Measurements from ENCODE around the gene MGLL.

MGLL gene

DNA sequence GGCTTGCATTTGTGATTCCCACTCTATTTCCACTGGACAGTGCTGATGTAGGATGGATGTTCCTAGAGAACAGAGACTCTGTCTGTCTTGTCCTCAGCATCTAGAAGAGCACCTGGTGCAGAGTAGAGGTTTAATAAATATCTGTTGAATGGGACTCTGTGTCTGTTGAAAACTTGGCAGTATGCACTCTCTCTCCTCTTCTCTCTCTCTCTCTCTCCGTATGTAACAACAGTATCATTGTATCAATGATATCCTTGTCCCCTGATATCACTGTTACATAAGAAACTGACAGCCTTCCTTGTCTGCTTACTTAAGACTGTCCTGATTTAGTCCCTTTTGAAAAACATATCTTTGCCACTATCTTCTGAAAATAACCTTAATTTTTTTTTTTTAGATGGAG lies 24.3 kb upstream of the MGLL start:
- Mint-ChIP-seq H3K36me3 (ENCODE audit: low read depth) (no peaks in the 10 kb centered on the region), H3K9me3 (no peaks in the 10 kb centered on the region), H3K27me3 (ENCODE audit: low read depth) (peaks cover 18% of the 10 kb centered on the region), H3K4me3 (no peak overlapping the region), H3K4me1 (peaks cover 21% of the 10 kb centered on the region), H3K27ac (no peak overlapping the region)
- TF ChIP-seq, protein P1, sequence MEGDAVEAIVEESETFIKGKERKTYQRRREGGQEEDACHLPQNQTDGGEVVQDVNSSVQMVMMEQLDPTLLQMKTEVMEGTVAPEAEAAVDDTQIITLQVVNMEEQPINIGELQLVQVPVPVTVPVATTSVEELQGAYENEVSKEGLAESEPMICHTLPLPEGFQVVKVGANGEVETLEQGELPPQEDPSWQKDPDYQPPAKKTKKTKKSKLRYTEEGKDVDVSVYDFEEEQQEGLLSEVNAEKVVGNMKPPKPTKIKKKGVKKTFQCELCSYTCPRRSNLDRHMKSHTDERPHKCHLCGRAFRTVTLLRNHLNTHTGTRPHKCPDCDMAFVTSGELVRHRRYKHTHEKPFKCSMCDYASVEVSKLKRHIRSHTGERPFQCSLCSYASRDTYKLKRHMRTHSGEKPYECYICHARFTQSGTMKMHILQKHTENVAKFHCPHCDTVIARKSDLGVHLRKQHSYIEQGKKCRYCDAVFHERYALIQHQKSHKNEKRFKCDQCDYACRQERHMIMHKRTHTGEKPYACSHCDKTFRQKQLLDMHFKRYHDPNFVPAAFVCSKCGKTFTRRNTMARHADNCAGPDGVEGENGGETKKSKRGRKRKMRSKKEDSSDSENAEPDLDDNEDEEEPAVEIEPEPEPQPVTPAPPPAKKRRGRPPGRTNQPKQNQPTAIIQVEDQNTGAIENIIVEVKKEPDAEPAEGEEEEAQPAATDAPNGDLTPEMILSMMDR (IDR thresholded peaks at IDR 0.05; ENCODE audit: unreplicated experiment in 3 of 3), result no peak

DNA sequence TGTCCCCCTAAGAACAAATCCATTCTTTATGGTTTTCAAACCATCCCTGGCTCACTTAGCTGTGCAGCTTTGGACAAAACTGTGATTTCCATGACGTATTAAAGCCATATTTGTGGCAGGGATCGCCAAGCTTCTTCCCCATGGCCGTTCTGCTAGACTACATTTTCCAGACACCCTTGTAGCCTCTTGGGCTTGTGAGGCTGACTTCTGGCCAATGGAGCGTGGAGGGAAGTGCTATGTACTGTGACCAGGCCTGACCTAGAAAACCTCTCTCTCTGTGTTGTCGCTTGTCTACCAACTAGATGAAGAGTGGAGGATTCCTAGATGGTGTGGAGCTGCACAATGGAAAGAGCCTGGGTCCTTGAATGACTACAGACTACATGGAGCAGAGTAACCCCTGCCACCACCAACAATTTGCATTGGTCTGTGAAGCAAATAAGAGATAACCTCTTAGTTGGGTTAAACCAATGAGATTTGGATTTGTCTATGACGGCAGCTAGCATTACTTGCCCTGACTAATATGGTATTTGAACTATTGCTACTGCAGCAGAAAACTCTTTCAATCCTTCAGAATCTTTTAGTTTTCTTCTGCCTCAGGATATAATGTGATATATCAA lies 22.1 kb upstream of the MGLL start:
- TF ChIP-seq, protein P1 (IDR thresholded peaks at IDR 0.05; ENCODE audit: unreplicated experiment in 3 of 3), result no peak
- H3K9me3 Mint-ChIP-seq, result no peaks in the 10 kb centered on the region
- H3K4me1 Mint-ChIP-seq, result peaks cover 16% of the 10 kb centered on the region
- peaks cover 21% of the 10 kb centered on the region for H3K27me3 Mint-ChIP-seq (ENCODE audit: low read depth)
- H3K4me3 Mint-ChIP-seq, result no peak overlapping the region
- no peaks in the 10 kb centered on the region for H3K36me3 Mint-ChIP-seq (ENCODE audit: low read depth)
- H3K27ac Mint-ChIP-seq, result peak overlapping the region in 1 of 3 experiments; percentile 16

DNA sequence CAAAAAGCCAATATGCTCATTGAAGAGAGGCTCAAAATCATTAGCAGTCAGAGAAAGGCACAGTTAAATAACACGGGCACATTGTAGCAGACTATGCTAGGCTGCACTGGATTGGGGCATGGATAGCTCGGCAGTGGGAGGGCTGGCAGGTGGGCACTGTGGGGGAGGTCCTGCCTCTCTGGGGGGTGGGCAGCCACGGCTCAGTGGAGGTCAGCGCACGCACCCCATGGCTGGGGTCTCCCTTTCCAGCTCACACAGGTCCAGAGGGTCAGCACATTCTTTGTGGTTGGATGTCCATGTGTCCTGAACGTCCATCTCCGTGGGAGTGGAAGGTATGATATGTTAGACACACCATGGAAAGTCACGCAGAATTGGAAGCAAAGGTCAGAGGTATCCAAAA lies 18.4 kb upstream of the MGLL start:
- Mint-ChIP-seq H3K9me3 (no peaks in the 10 kb centered on the region), H3K27me3 (ENCODE audit: low read depth) (peaks cover 17% of the 10 kb centered on the region), H3K27ac (no peak overlapping the region), H3K4me1 (peaks cover 6% of the 10 kb centered on the region), H3K4me3 (no peak overlapping the region), H3K36me3 (ENCODE audit: low read depth) (no peaks in the 10 kb centered on the region)
- TF ChIP-seq, protein P1 (IDR thresholded peaks at IDR 0.05; ENCODE audit: unreplicated experiment in 3 of 3), result no peak

DNA sequence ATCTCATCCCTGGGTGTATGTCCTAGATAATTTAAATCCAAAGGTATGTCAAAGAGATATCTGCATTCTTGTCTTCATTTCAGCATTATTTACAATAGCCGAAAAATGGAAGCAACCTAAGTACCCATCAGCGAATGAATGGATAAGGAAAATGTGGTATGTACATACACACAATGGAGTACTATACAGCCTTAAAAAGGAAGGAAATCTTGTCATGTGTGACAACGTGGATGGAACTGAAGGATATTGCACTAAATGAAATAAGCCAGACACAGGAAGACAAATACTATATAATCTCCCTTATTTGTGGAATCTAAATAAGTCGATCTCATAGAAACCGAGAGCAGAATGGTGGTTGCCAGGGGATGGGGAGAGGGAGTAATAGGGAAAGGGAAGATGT lies 16.8 kb upstream of the MGLL start:
- H3K4me3 Mint-ChIP-seq, result no peak overlapping the region
- TF ChIP-seq, protein P1 (IDR thresholded peaks at IDR 0.05; ENCODE audit: unreplicated experiment in 3 of 3), result no peak
- no peaks in the 10 kb centered on the region for H3K36me3 Mint-ChIP-seq (ENCODE audit: low read depth)
- H3K9me3 Mint-ChIP-seq, result no peaks in the 10 kb centered on the region
- peaks cover 13% of the 10 kb centered on the region for H3K27me3 Mint-ChIP-seq (ENCODE audit: low read depth)
- H3K4me1 Mint-ChIP-seq, result peaks cover 6% of the 10 kb centered on the region
- no peak overlapping the region for H3K27ac Mint-ChIP-seq

DNA sequence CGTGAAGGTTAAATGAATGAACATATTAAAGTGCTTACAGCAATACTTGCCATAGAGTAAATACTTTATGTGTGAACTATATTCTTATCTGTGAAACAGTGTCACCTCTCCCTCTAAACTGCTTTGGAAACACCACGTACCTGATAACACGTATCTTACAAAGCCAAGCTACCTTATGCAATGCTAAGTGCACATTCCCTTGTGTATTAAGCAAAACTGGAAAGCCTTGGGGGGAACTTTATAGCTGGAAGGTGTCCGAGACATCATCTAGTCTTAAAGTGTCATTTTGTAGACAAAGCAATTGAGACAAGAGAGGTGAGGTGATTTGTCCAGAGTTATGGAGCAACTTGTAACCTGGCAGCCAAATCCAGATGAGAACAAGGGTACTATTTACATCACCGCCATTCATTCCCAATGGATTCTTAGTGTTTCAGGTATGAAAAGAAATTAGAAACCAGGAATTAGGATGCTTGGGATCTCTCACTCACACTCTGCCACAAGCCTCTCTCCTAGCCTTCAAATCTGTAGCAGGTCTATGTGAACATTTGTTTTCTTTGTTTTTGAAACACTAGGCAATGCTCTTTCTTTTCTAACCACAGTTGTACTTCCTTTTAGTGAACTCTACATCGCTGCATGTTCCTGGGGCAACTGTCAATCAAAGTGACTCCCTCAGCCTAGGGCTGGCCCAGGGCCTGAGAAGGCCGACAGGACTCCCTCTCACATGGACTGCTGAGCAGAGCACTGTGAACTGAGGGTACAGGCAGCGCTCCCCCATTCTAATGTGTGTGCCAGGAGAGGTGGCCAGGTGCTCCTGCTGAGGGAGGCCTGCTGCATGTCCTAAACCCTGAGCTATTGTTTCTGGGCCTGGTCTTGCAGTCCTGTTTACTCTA lies 13.9 kb upstream of the MGLL start:
- TF ChIP-seq, protein P1 (IDR thresholded peaks at IDR 0.05; ENCODE audit: unreplicated experiment in 3 of 3), result no peak
- no peak overlapping the region for H3K4me3 Mint-ChIP-seq
- H3K9me3 Mint-ChIP-seq, result peaks cover 7% of the 10 kb centered on the region
- H3K4me1 Mint-ChIP-seq, result no peaks in the 10 kb centered on the region
- peak overlapping the region in 1 of 3 experiments; percentile 75 for H3K27ac Mint-ChIP-seq
- no peaks in the 10 kb centered on the region for H3K36me3 Mint-ChIP-seq (ENCODE audit: low read depth)
- peaks cover 10% of the 10 kb centered on the region for H3K27me3 Mint-ChIP-seq (ENCODE audit: low read depth)
